C4-2B (cell line): ENCODE measurements around the gene R3HDM1.

Experiments
- H3K27ac ChIP-seq: fragments of 450-650 bp; 2 replicates; pipeline ENCODE4 v1.5.1; 2017
- ZFX ChIP-seq: fragments of 450-650 bp; IDR thresholded peaks from 2 replicates; pipeline ENCODE4 v1.6.1; 2017
- TF ChIP-seq, protein P1 (sequence below): fragments of 450-650 bp; conservative IDR thresholded peaks from 2 replicates; pipeline ENCODE4 v1.5.1; 2017; ENCODE audit warnings: mild to moderate bottlenecking

R3HDM1 gene

GRCh38 chr2:135728064-135728743 is 196.9 kb downstream of the R3HDM1 start:
- no peak for TF ChIP-seq ZFX

GRCh38 chr2:135732561-135732960 is 201.3 kb downstream of the R3HDM1 start:
- no peak for TF ChIP-seq ZFX
- TF ChIP-seq, protein P1, sequence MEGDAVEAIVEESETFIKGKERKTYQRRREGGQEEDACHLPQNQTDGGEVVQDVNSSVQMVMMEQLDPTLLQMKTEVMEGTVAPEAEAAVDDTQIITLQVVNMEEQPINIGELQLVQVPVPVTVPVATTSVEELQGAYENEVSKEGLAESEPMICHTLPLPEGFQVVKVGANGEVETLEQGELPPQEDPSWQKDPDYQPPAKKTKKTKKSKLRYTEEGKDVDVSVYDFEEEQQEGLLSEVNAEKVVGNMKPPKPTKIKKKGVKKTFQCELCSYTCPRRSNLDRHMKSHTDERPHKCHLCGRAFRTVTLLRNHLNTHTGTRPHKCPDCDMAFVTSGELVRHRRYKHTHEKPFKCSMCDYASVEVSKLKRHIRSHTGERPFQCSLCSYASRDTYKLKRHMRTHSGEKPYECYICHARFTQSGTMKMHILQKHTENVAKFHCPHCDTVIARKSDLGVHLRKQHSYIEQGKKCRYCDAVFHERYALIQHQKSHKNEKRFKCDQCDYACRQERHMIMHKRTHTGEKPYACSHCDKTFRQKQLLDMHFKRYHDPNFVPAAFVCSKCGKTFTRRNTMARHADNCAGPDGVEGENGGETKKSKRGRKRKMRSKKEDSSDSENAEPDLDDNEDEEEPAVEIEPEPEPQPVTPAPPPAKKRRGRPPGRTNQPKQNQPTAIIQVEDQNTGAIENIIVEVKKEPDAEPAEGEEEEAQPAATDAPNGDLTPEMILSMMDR, result no peak
- no peak overlapping the region for H3K27ac ChIP-seq

More at GRCh38 chr2:135728064-135728743, 196.9 kb downstream of the R3HDM1 start:
- no peak overlapping the region for H3K27ac ChIP-seq

- no peak overlapping the region for H3K27ac ChIP-seq
- TF ChIP-seq ZFX, result no peak
- TF ChIP-seq, protein P1, result no peak
Measured at GRCh38 chr2:135733045-135733444, 201.8 kb downstream of the R3HDM1 start.

DNA sequence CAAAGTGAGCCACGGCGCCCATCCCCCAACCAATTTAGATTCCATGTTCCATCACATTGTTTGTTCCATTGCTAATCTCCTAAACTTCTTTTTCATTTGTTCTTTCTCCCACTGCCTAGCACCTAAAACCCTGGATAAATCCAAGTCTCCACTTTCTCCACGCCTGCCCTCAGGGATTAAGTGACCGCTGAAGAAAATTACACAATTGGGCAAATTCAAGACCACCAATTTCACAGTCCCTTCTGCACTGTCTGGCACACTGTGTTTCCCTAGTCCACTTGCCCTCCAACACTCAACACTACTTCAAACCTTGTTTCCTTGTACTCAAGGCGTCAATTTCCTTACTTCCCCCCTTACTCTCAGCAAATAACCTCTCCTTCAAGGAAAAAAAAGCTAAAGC is 205.3 kb downstream of the R3HDM1 start:
- H3K27ac ChIP-seq, result no peak overlapping the region
- no peak for TF ChIP-seq ZFX
- TF ChIP-seq, protein P1, result no peak

DNA sequence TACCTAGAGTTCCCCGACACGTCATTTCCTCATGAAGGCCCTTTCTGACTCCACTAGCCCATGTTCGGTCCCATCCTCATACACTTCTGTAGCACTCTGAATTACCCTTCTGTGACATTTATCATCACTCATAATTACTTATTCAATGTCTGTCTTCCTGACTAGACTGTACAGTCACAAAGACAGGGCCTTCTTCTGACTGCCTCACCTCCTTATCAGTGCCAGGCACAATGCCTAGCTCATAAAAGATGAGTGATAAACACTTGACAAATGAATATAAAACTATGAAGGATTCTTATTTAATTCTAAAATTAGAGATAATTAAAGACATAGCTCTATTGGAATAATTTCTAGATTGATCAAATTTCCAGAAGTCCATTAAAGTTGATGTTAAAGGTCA is 208.9 kb downstream of the R3HDM1 start:
- no peak for TF ChIP-seq ZFX
- TF ChIP-seq, protein P1, result no peak

GRCh38 chr2:135741043-135741394 is 209.7 kb downstream of the R3HDM1 start:
- TF ChIP-seq, protein P1, result no peak
- no peak for TF ChIP-seq ZFX
- H3K27ac ChIP-seq, result no peak overlapping the region

More for the DNA sequence above, 208.9 kb downstream of the R3HDM1 start:
- H3K27ac ChIP-seq, result no peak overlapping the region

DNA sequence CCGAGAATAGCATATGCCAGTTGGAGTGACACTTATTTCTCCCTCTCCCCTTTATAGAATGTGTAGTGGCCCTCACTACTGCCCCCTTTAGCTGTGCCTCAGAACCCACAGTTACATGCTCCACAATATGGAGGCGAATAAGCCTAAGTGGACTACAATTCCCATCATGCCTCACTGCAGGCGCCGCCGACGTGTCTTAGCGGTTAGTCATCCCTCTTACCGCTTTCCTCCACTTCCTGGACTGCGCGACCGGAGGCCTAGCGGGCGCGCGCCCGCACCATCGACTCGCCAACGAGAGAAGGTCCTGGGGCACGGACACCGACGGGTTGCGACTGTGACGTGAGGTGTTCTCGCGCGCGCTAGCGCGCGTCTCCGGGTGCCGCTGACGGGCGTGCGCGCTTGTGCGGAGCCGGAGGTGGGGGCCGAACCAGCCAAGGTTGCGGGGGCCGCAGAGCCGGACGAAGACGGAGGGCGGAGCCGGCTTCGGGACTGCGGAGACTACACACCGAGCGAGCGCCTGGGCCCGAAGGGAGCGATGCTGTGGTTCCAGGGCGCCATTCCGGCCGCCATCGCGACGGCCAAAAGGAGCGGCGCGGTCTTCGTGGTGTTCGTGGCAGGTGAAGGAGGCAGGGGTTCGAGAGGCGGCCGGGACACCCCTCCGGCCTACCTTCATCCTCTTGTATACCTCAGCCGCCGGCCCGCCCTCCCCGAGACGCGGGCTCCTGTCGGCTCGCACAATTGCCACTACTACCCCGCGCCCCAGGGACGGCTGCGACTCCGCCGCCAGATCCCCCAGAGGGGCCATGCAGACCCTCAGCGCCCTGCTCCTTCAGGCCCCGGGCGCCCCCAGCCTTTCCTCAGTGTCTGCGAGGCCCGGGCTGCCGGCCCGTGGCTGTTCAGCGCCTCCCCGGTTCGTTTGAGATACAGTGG is 210.4 kb downstream of the R3HDM1 start, which contains the start of gene UBXN4:
Gene UBXN4 (plus strand): TSS at position 461 of the 930 bp plus-strand sequence. CDS start 75 bp downstream, at position 536.
- TF ChIP-seq, protein P1, result peak; percentile 58
- peak; percentile 93 for TF ChIP-seq ZFX
- H3K27ac ChIP-seq, result peak within 1 kb of the TSS; percentile 95
